Measurements from ENCODE around the gene IFNL3.
"Not testable (repeated sequence)": the region's sequence is repeated elsewhere in the genome, so short reads cannot be mapped to it uniquely, and the experiment has no call there.

Gene IFNL3

DNA sequence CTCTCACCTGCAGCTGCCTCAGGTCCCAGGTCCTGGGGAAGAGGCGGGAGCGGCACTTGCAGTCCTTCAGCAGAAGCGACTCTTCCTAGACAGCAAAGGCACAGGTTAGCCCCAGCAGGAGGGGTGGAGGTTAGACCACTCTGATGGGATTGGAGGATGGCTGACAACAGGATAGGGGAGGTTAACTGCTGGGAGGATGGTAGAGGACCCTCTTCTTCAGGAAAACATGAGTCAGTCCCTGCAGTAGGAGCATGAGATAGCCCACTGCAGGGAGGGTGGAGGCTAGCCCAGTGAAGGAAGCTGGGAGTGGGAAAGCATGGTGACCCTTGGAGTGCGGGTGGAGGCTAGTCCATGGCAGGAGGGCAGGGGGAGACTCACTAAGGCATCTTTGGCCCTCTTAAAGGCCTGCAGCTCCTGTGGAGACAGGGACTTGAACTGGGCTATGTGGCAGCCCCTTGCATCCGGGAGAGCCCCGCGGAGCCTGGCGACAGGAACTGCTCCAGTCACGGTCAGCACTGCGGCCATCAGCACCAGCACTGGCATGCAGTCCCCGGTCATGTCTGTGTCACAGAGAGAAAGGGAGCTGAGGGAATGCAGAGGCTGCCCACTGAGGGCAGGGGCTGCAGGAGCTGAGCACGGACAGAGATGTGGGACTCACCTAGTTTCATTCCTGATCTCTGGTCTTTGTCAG is at the start of gene IFNL3:
Gene IFNL3, minus strand, starts transcription at position 597 of the 691 bp plus-strand sequence. Its CDS starts 39 bp downstream, at position 558.
- DNase-seq (ENCODE audit: low spot score), result not testable (repeated sequence)

DNA sequence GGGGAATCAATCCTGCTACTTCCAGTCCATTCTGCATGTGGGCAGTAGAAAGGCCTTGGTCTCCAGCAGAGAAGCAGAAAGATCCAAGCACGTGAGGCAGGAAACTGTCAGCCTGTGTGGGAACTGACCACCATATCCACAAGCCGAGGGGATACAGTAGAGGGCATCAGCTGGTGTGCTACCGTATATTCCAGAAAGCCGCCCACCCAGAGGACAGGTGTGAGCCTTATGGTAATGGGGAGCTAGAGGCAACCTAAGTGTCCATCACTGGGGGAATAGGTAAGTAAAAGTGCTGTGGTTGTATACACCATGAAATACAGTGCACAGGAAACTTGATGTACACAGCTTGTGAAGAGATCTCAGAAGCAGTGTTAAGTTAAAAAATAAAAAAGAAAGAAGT is 48.6 kb upstream of the IFNL3 start:
- no peak for DNase-seq (ENCODE audit: low spot score)

DNA sequence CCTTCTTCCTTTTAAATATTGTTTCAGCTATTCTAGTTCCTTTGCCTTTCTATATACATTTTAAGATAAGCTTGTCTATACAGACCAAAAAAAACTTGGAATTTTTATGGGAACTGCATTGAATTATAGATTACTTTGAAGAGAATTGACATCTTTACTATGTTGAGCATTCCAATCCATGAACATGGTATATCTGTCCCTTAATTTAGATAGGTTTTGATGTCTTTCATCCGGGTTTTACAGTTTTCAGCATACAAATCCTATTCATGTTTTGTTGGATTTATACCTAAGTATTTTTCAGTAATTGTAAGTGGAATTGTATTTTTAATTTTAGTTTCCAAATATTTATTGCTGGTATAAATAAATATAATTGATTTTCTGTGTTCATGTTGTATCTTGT is 39.2 kb upstream of the IFNL3 start:
- no peak for DNase-seq (ENCODE audit: low spot score)

DNA sequence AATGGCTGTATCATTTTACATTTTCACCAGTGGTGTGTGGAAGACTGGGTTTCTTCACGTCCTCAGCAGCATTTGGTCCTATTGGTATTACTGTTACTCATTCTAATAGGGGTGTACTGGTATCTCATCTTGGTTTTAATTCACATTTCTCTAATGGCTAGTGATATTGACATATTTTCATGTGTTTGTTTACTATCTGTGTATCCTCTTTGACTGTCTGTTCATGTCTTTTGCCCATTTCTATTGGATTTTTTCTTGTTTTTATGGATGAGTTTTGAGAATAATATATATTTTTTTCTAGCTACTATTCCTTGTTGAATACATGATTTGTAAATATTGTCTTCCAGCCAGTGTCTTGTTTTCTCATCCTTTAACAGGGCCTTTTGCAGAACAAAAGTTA is 37.2 kb upstream of the IFNL3 start:
- no peak for DNase-seq (ENCODE audit: low spot score)

DNA sequence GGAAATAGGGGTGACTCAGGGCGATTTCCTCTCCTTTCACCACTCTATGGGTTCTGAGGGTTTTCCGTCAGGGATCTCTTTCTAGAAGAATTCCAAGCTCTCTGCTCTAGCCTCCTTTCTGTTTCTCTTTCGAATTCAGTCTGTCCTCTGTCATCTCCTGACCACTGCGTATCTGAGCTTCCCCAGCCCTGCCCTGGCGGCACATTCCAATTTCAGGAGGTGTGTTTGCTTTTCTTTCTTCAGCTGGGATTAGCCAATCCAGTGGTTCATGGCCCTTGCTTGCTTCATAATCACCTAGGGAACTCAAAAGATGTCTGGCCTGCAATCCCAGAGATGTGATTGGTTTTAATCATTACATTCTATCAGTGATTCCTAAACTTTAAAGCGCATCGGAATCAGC is 32.8 kb upstream of the IFNL3 start:
- DNase-seq (ENCODE audit: low spot score), result no peak

DNA sequence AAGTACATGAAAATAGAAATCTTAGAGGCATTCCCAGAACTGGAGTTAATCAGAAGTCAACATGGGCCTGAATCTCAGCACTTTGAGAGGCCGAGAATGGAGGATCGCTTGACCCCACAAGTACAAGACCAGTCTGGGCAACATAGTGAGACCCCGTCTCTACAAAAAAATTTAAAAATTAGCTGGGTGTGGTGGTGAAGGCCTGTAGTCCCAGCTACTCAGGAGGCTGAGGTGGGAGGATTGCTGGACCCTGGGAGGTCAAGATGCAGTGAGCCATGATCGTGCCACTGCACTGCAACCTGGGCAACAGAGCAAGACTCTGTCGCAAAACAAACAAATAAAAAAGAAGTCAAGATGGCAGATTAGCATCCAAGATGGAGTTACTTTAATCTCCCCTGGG is 31.9 kb upstream of the IFNL3 start:
- no peak for DNase-seq (ENCODE audit: low spot score)

DNA sequence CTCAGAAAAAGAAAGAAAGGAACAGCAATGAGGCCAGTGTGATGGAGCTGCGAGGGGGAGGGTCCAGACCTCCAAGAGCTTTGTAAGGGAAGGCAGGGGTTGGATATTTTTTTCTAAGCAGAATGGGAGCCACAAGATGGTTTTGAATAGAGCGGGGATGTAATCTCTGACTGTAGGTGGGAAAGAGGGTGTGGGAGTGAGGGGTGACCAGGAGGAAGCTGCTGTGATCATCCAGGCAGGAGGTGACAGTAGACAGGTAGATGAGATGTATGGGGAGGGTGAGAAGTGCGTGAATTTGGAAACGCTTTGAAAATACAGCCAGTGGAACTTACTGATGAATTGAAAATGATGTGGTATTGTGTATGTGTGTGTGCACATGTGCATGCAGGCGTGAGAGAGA is 30.8 kb upstream of the IFNL3 start:
- DNase-seq (ENCODE audit: low spot score), result no peak

DNA sequence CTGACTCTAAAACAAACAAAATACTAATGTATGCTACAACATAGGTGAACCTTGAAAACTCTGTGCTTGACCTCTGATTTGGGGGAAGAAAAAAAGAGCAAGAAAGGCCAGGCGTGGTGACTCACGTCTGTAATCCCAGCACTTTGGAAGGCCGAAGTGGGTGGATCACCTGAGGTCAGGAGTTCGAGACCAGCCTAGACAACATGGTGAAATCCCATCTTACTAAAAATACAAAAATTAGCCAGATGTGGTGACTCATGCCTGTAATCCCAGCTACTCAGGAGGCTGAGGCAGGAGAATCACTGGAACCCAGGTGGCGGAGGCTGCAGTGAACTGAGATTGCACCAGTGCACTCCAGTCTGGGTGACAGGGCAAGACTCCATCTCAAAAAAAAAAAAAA is 29.1 kb upstream of the IFNL3 start:
- not testable (repeated sequence) for DNase-seq (ENCODE audit: low spot score)

DNA sequence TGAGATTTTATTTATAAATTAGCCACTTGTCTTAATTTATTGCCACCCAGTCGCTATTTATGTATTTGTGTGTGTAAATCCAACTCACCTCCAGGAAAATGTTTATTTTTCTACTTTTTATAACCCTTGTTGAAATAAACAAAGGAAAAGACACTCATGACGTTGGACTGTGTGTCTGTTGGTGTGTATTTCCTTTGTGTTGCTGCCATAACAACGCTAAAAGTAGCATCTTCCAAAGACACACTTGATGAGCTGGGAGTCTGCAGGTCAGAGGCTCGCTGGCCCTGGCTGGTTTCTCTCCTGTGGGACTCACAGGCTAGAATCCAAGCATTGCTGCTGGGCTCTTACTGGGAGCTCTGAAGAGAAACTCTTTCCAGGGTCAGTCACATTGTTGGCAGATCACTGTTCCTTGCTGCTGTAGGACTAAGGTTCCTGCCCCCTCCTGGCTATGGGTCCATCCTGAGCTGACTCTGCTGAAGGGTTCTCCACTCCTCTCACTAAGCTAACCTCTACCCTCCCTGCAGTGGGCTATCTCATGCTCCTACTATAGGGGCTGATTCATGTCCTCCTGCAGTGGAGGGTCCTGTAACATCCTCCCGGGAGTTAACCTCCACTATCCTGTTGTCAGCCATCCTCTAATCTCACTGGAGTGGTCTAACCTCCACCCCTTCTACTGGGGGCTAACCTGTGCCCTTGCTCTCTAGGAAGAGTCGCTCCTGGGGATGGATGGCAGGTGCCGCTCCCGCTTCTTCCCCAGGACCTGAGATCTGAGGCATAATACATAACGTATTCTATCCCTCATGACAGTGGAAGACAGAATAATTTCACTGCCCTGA is 25.4 kb upstream of the IFNL3 start:
- no peak for DNase-seq (ENCODE audit: low spot score)

DNA sequence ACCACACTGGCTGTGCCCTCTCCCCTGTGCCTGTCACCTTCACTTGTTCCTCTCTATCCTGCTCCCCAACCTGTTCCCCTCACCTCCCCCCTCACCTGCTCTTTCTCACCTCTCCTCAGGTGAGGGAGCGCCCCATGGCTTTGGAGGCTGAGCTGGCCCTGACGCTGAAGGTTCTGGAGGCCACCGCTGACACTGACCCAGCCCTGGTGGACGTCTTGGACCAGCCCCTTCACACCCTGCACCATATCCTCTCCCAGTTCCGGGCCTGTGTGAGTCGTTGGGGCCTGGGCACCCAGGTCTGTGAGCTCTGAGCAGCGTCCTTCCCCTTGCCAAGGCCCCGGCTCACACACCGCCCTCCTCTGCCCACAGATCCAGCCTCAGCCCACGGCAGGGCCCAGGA is 24.6 kb upstream of the IFNL3 start:
- not testable (repeated sequence) for DNase-seq (ENCODE audit: low spot score)

DNA sequence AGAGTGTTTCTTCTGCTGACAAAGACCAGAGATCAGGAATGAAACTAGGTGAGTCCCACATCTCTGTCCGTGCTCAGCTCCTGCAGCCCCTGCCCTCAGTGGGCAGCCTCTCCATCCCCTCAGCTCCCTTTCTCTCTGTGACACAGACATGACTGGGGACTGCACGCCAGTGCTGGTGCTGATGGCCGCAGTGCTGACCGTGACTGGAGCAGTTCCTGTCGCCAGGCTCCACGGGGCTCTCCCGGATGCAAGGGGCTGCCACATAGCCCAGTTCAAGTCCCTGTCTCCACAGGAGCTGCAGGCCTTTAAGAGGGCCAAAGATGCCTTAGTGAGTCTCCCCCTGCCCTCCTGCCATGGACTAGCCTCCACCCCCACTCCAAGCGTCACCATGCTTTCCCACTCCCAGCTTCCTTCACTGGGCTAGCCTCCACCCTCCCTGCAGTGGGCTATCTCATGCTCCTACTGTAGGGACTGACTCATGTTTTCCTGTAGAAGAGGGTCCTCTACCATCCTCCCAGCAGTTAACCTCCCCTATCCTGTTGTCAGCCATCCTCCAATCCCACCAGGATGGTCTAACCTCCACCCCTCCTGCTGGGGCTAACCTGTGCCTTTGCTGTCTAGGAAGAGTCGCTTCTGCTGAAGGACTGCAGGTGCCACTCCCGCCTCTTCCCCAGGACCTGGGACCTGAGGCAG is 23.9 kb upstream of the IFNL3 start:
- not testable (repeated sequence) for DNase-seq (ENCODE audit: low spot score)

DNA sequence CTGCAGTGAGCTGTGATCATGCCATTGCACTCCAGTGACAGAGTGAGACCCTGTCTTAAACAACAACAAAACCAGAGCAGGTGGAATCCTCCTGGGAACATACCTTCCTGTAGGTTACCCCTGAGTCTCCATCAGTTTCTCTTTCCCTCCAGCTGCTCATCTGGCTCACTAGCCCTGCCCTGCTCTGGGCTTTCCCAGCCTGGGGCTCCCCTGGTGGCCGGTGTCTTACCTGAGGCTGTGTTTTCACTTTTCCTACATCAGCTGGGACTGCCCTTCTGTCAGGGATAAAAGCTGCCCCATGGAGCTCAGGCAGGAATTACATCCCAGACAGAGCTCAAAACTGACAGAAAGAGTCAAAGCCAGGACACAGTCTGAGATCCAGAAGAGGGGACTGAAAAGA is 23.3 kb upstream of the IFNL3 start, which contains the start of gene IFNL2:
Gene IFNL2, plus strand, starts transcription at position 312 of the 400 bp plus-strand sequence. CDS start 173 bp downstream, outside the sequence.
- not testable (repeated sequence) for DNase-seq (ENCODE audit: low spot score)

DNA sequence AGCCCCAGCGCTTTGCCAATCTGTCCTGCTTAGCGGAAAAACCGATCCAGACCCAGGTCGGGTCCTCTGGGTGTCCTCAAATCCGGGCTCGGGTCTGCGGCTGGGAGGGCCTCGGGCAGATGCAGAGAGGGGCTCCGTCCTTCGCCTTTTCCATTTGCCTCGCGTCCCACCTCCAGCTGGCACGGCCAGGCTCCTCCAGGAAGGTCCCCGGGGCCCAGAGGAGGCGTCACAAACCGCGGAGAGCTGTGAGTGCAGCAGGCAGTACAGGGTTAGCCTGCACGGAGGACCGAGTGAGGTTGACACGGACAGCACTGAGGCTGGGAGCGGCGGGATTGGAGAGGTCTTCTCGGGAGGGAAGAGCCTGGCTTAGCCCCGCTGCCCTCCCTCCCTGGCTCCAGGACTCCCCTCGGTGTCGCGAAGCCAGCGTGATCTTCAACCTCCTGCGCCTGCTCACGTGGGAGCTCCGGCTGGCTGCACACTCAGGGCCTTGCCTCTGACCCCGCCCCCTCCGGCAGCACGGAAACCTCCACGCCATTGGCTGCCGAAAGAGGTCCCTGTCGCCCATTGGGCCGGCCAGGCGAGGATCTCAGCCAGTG is 20.6 kb upstream of the IFNL3 start:
- DNase-seq (ENCODE audit: low spot score), result no peak

DNA sequence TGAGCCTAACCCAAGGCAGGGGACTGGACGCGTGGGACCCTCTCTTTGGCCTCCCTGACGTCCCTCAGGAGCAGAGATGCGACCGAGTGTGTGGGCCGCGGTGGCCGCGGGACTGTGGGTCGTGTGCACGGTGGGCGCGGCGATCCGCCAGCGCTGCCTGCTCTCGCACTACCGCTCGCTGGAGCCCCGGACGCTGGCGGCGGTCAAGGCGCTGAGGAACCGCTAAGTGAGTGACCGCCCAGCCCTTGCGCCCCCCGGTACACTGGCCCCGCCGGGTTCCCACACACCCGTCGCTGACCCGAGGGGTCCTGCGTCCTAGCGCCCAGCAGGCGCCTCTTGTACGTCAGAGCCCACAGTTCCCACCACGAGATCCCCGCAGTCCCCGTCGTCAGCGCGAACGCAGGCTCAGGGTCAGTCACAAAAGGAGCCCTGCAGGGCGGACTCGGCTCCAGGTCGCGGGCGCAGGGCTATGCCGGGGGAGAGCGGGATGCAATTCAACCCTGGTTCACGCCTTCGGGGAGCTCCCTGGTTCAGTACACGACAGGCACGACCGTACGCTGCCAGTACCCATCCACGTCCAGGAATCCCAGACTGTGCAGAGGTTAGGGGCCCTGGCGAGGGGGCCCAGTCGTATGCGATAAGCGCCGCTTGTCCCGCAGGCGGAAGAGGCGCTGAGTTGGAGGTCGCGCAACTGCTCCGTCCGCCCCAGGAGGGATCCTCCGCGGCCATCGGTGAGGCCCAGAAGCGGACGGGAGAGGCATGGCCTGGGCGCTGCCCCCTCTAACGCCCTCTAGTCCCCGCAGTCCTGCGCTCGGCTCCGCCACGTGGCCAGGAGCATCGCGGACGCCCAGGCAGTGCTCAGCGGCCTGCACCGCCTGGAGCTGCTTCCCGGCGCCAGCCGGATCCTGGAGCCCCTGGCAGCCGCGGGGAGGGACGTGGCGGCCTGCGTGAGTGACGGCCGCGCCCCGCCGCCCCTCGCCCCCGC is 19.8 kb upstream of the IFNL3 start:
- no peak for DNase-seq (ENCODE audit: low spot score)

DNA sequence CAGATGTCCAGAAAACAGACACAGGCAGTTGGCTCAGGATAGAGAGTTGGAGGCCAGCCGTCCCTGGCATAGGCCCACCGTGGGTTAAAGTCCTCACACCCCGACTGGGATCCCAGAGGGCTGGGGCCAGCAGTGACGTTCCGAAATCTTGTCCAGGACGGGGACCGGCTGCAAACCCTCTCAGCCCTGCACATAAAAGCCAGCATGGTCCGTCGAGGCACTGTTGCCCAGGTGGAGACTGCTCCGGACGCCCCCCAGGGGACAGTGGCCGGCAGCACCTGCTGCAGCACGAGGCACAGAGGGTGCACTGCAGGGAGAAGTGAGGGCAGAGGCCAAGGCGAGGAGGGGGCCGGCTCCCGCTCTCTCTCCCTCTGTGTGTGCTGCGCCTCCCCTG is 19.1 kb upstream of the IFNL3 start:
- no peak for DNase-seq (ENCODE audit: low spot score)

DNA sequence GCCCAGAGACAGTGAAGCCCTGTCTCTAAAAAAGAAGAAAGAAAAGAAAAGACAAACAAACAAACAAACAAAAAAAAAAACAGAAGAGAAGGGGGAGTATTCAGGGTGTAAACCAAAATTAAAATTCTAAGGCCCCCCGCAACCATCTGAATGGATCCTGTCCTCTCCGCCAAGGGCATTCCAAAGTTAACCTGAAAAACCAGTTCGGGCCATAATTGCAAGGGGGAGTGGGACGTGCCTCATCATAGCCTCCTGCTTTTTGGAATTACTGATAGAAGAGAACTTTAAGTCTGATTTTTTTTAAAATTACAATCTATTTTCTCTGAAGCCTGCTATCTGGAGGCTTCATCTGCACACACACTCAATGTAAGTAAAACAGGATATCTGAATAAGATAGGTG is 17.7 kb upstream of the IFNL3 start:
- no peak for DNase-seq (ENCODE audit: low spot score)

DNA sequence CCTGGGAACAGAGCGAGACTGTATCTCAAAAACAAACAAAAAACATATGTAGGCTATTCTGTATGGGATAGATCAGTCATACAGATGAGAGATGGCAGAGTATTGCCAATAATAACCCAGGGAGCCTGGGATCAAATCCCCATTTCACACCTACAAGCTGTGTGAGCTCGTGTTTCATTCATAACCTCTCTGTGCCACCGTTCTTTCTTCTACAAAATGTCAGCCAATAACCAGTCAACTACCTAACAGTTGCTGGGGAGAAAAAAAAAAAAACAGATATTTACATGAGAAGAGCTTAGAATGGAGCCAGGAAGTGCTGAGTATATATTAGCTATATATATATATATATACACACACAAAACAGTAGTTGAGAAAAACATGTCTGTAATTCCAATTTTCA is 16.9 kb upstream of the IFNL3 start:
- no peak for DNase-seq (ENCODE audit: low spot score)

DNA sequence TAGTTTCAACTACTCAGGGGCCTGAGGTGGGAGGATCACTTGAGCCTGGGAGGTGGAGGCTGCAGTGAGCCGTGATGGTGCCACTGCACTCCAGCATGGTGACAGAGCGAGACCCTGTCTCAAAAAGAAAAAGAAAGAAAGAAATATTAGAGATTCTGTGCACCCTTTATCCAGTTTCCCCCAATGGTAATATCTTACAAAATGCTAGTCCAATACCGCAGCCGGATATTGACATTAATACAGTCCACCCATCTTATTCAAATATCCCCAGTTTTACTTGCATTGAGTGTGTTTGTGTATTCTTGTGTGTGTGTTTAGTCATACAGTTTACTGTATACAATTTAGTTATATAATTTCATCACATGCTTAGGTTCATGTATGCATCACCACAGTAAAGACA is 12.4 kb upstream of the IFNL3 start:
- DNase-seq (ENCODE audit: low spot score), result no peak

DNA sequence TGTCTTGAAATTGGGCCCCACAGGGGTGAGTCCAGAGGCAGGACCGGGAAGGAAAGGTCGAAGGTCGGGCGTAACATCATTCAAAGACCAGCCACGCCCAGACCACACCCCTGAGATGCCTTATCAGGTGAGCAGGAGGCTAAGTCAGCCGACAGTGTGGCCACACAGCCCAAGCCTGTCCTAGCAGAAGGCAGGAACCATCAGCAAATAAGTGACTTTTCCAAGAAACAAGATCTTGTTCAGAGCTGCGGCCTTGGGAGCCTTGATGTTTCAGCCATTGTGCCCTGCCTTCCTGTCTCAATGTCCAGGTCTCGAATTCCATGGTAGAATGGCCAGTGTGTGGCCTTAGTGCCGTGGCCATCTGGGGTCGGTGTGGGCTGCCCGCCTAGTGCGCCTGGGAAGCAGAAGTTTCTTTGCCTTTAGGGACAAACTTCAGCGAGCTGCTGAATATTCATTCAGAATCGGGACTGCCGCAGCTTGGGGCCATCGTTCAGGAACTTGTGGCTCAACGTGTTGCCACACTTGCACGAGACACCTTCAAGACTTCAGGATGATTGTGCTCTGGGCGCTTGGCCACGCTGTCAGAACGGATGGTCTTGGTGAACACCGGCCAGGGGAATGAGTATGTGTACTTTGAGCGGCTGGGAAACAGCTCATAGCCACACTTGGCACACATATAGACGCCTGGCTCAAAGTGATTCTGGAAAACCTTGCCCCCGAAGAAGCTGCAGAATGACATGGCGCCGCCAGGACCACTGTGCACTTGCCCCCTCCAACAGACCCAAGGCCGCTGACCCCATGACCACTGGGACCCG is 9.9 kb upstream of the IFNL3 start:
- peak; percentile 16 for DNase-seq (ENCODE audit: low spot score)

All from SW480 (cell line).